ENCODE measurements around the gene TSPEAR.
A peak's percentile ranks its signal among the peaks of the same experiment; 100 is the strongest.

Gene TSPEAR

DNA sequence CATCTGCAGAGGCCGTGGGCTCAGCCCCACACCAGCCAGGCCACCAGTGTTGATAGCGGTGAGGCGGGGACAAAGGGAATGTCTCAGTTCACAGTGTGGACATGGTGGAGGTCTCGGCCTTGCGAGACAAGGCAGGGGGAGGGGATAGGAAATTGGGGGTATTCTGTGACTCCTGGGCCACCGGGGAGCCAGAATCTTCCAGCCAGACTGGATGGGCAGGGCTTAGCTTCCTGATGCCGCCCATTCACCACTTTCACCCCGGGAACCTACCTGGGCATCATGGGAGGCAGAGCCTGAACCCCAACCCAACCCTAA lies 251.0 kb downstream of the TSPEAR start:
- Mint-ChIP-seq H3K36me3 (ENCODE audit: insufficient read depth) (no peaks in the 10 kb centered on the region), H3K4me3 (no peak overlapping the region), H3K4me1 (ENCODE audit: low read depth in 2 of 2) (no peaks in the 10 kb centered on the region), H3K9me3 (no peaks in the 10 kb centered on the region), H3K27ac (peak overlapping the region in 1 of 2 donors; percentile 46), H3K27me3 (peaks cover 0 to 12% of the 10 kb centered on the region in 2 donors)
- no peak for ATAC-seq (replicated peaks)
- DNase-seq: no peak

DNA sequence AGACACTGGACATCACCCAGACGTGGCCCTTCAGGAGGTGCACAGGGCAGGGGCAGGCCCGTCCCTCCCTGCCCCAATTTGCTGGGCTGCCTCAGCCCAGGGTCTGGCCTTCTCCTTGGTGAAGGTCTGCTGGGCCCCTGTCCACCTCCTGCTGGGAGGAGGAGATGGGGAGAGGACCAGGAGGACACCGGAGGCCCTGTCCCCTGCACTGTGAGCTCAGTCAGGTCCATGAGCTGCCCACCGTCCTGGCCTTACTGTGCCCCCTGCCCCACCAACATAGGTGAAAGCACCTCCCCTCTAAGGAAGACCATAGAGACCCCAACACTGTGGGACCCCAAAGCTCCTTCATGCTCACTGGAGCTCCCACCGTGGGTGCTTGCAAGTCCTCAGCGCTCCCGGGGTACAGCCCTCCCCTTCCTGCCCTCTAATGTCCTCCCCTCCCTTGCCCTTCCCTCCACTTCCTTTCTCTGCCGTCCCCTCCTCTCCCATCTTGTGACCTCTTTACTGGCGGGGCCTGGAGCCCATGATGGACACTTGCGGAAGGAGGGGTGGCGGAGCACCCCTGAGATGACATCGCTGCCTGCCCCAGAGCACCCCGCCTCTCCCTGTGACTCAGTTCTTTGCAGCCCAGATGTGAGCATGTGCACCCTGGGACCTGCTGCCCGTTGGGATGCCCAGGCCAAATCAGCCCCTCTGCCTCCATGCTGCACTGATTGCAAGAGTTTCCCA lies 251.5 kb downstream of the TSPEAR start:
- Mint-ChIP-seq H3K4me3 (no peak overlapping the region), H3K27me3 (peaks cover 0 to 12% of the 10 kb centered on the region in 2 donors), H3K9me3 (no peaks in the 10 kb centered on the region), H3K4me1 (ENCODE audit: low read depth in 2 of 2) (no peaks in the 10 kb centered on the region), H3K36me3 (ENCODE audit: insufficient read depth) (no peaks in the 10 kb centered on the region), H3K27ac (no peak overlapping the region)
- DNase-seq (no peak), ATAC-seq (replicated peaks) (no peak)

DNA sequence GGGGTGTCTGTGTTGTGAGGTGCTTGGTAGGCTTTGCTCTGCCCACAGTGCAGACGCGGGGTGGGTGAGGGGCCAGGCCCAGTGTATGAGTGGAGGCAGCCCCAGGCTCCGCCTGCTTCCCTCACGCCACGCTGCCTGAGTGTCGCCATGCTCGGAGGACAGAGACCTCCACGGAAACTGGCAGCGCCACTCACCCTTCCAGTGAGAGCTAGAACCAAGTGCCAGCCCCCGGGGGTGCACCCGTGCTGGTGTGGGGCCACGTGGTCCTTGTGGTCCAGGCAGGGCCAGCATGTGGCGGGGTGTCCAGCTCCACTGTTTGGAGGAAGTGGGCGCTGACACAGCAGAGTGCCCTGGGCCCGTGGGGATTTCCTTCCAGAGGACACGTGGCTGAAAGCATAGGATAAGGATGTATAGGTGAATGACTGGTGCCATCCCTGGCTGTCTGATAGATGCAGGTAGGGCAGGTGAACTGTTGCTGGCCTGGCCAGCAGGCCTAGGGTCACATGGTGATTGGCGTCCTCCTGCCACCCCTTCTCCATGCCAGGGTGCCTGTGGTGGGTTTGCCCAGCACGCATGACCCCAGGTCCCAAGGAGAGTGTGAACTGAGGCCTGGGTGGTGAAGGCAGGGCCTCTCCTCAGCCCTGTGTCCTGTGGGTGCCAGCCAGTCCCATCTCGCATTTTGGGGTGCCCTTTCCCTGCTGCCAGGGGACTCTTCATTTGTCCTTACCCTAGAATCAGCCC lies 252.2 kb downstream of the TSPEAR start:
- ATAC-seq (replicated peaks) (no peak), DNase-seq (no peak)
- H3K27me3 Mint-ChIP-seq: peaks cover 0 to 12% of the 10 kb centered on the region in 2 donors
- no peaks in the 10 kb centered on the region for H3K4me1 Mint-ChIP-seq (ENCODE audit: low read depth in 2 of 2)
- no peak overlapping the region for H3K27ac Mint-ChIP-seq
- H3K9me3 Mint-ChIP-seq: peaks cover 0 to 2% of the 10 kb centered on the region in 2 donors
- no peaks in the 10 kb centered on the region for H3K36me3 Mint-ChIP-seq (ENCODE audit: insufficient read depth)
- H3K4me3 Mint-ChIP-seq: no peak overlapping the region

DNA sequence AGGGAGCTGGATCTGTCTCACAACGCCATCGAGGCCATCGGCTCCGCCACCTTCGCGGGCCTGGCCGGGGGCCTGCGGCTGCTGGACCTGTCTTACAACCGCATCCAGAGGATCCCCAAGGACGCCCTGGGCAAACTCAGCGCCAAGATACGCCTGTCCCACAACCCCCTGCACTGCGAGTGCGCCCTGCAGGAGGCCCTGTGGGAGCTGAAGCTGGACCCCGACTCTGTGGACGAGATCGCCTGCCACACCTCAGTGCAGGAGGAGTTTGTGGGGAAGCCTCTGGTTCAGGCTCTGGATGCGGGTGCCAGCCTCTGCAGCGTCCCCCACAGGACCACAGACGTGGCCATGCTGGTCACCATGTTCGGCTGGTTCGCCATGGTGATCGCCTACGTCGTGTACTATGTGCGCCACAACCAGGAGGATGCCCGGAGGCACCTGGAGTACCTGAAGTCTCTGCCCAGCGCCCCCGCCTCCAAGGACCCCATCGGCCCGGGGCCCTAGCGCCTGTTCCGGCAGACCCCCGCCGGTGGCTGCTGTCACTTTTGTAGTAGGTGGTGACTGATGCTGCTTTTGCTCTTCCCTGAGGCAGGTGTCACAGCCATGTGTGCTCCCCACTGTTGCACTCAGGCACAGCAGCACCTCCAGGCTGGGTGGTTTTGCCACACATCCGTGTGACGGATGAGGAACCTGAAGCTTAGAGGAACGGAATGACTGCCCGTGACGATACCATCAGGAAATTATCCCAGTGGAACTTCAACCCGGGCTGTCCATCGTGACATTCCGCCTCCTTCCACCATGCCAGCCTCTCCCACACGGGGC lies 254.2 kb downstream of the TSPEAR start:
- H3K27me3 Mint-ChIP-seq: no peaks in the 10 kb centered on the region
- DNase-seq: no peak
- peaks cover 0 to 5% of the 10 kb centered on the region in 2 donors for H3K9me3 Mint-ChIP-seq
- H3K36me3 Mint-ChIP-seq (ENCODE audit: insufficient read depth): no peaks in the 10 kb centered on the region
- no peaks in the 10 kb centered on the region for H3K4me1 Mint-ChIP-seq (ENCODE audit: low read depth in 2 of 2)
- H3K27ac Mint-ChIP-seq: no peak overlapping the region
- peak overlapping the region; percentile 37 to 64 for H3K4me3 Mint-ChIP-seq
- ATAC-seq (replicated peaks): no peak

DNA sequence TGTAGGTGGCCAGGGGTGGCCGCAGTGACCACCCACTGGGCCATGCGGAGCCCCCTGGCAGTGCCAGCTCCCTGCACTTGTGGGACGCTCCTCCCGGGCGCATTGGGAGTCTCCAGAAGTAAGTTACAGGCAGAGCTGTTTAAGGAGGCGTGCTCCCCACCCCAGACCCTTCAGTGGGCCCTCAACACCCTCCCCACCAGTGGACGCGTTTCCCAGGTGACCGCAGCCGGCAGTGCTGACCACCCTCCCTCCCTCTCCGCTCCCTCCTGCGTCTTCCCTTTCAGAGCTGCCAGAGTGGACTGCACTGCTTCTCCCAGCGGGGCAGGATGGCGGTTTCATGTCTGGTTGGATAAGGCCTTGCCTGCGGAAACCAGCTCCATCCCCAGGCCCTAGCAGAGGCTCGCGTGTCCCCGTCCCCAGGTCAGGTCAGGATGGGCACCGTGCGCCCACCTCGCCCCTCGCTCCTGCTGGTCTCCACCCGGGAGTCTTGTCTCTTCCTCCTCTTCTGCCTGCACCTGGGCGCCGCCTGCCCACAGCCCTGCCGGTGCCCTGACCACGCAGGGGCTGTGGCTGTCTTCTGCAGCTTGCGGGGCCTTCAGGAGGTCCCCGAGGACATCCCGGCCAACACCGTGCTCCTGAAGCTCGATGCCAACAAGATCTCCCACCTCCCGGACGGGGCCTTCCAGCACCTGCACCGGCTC lies 255.0 kb downstream of the TSPEAR start:
- H3K36me3 Mint-ChIP-seq (ENCODE audit: insufficient read depth): no peaks in the 10 kb centered on the region
- no peak overlapping the region for H3K27ac Mint-ChIP-seq

DNA sequence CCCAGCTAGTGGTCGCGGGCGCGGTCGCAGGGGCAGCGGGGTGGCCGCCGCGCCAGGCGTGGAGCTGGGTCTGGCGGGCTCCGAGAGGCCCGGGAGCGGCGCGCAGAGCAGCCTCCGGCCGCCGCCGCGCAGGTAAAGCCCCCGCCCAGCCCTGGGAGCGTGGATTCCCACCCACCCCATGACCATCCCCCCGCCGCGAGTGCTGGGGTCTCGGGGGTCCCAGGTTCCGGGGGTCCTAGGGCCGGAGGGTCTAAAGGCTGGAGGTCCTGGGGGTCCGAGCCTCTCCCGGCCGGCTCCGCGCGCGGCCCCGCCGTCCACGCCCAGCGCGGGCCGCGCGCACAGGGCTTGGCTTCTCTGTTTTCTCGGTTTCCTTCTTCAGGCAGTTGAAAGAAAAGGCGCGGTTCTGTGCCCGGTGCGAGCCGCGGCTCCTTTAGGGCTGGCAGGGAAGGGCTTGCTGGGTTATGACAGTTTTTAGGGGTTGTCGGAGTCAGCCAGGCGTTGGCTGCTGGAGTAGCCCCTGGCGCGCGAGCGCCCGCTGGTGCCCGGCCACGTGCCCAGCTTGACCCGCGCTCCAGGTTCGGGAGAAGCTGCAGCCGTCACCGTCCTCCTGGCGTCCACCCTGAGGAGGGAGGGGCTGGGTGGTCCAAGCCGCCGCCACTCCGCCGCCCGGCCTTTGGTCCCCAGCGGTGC lies 255.7 kb downstream of the TSPEAR start:
- DNase-seq: peak in 2 of 3 experiments; percentile 14 to 28
- Mint-ChIP-seq H3K27ac (no peak overlapping the region), H3K4me1 (ENCODE audit: low read depth in 2 of 2) (no peaks in the 10 kb centered on the region)

More for the DNA sequence above, 255.0 kb downstream of the TSPEAR start:
- H3K4me1 Mint-ChIP-seq (ENCODE audit: low read depth in 2 of 2): no peaks in the 10 kb centered on the region
- H3K9me3 Mint-ChIP-seq: peaks cover 0 to 5% of the 10 kb centered on the region in 2 donors
- peak overlapping the region; percentile 66 to 72 for H3K4me3 Mint-ChIP-seq
- DNase-seq: no peak
- H3K27me3 Mint-ChIP-seq: peaks cover 0 to 1% of the 10 kb centered on the region in 2 donors
- no peak for ATAC-seq (replicated peaks)

DNA sequence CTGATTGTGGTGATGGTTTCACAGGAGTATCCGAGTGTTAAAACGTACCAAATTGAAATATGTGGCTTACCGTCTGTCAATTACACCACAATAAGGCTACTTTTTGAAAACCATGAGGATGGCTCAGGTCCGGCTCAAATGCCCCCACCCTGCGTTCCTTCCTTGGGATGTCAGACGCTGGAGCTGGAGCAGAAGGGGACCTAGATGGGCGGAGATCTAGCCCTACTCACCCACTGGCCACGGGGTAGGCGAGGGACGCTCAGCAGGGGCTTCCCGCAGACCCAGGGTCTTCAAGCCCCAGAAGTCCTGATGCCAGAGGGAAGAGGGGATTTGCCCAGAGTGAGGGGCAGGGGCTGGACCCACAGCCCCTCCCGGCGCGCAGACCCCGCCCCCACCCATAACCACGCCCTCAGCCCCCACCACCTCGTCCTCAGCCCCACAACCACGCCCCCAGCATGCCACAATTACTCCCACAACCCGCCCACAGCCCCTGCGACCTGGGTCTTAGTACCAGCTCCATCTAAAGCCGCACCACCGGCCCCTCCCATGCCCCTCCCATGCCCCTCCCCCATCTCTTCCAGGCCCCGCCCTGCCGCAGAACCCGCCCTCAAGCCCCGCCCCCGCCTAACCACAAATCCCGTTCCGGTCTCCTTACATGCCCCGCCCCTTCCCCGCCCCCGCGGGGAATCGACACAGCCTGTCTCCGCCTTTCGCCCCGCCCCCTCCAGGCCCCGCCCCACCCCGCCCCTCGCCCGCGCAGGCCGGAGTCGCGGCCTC lies 256.4 kb downstream of the TSPEAR start, which contains the start of gene LRRC3:
Gene LRRC3, plus strand, starts transcription at position 764 of the 777 bp plus-strand sequence. CDS start 1,135 bp downstream, outside the sequence.
- DNase-seq: peak; percentile 48 to 61 (median 56)
- Mint-ChIP-seq H3K36me3 (ENCODE audit: insufficient read depth) (no peaks in the 10 kb centered on the region), H3K4me3 (peak within 1 kb of the TSS; percentile 70 to 72), H3K9me3 (peaks cover 0 to 5% of the 10 kb centered on the region in 2 donors), H3K27ac (no peak within 1 kb of the TSS), H3K4me1 (ENCODE audit: low read depth in 2 of 2) (no peaks in the 10 kb centered on the region), H3K27me3 (peaks cover 8 to 16% of the 10 kb centered on the region in 2 donors)
- peak; percentile 85 for ATAC-seq (replicated peaks)

More for the DNA sequence above, 255.7 kb downstream of the TSPEAR start:
- peak; percentile 51 for ATAC-seq (replicated peaks)
- peaks cover 5 to 8% of the 10 kb centered on the region in 2 donors for H3K27me3 Mint-ChIP-seq
- peaks cover 0 to 5% of the 10 kb centered on the region in 2 donors for H3K9me3 Mint-ChIP-seq
- peak overlapping the region; percentile 66 to 72 for H3K4me3 Mint-ChIP-seq
- no peaks in the 10 kb centered on the region for H3K36me3 Mint-ChIP-seq (ENCODE audit: insufficient read depth)

DNA sequence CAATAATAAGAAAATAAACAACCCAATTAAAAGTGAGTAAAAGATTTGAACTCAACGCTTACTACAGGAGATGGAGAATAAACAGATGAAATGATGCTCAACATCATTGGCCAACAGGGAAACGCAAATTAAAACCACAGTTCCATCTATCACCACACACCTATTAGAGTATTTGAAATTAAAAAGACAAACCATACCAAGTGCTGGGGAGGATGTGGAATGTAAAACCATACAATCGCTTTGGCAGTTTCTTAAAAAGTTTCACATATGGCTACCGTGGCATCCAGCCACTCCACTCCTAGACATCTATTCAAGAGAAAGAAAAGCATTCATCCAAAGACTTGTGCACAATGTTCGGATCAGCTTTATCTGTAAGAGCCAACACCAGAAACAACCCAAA lies 257.3 kb downstream of the TSPEAR start:
- peak overlapping the region; percentile 41 to 70 for H3K4me3 Mint-ChIP-seq
- H3K9me3 Mint-ChIP-seq: peaks cover 0 to 5% of the 10 kb centered on the region in 2 donors
- ATAC-seq (replicated peaks): no peak
- no peaks in the 10 kb centered on the region for H3K36me3 Mint-ChIP-seq (ENCODE audit: insufficient read depth)
- H3K27ac Mint-ChIP-seq: no peak overlapping the region
- no peak for DNase-seq
- no peaks in the 10 kb centered on the region for H3K4me1 Mint-ChIP-seq (ENCODE audit: low read depth in 2 of 2)
- peaks cover 15 to 24% of the 10 kb centered on the region in 2 donors for H3K27me3 Mint-ChIP-seq

DNA sequence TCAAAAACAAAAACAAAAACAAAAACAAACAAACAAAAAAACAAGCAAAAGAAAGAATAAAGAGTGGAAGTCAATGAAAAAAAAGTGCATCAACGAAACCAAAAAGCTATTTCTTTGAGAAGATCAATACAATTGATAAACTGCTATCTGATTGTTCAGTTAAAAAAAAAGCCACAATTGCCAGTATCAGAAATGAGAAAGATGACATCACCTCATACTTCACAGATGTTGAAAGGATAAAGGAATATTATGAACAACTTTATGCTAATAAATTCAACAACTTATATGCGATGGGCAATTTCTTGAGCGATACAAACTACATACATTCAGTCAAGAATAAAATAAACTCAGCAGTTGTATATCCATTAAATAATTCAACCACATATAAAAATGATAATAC lies 258.3 kb downstream of the TSPEAR start:
- peaks cover 21 to 34% of the 10 kb centered on the region in 2 donors for H3K27me3 Mint-ChIP-seq

DNA sequence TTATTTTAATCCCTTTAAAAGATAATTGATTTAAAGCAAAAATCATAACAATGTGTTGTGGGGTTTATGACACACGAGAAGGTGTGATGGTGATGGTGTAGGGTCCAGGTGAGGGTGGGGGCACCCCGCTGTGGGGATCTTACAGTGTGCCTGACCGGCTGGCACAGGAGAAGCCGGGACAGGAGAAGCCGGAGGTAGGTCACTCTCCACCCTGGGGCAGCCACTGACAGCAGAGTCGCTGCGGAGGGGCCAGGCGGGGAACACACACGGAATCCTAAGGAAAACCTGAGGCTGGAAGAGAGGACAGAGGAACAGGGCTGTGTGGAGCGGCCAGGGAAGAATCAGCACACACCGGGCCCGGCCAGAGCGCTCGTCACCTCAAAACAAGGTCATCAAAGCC lies 260.4 kb downstream of the TSPEAR start:
- ATAC-seq (replicated peaks) (no peak), DNase-seq (no peak)
- no peaks in the 10 kb centered on the region for H3K36me3 Mint-ChIP-seq (ENCODE audit: insufficient read depth)
- H3K27me3 Mint-ChIP-seq: peaks cover 33 to 48% of the 10 kb centered on the region in 2 donors
- no peaks in the 10 kb centered on the region for H3K4me1 Mint-ChIP-seq (ENCODE audit: low read depth in 2 of 2)
- H3K9me3 Mint-ChIP-seq: peaks cover 0 to 5% of the 10 kb centered on the region in 2 donors
- no peak overlapping the region for H3K4me3 Mint-ChIP-seq
- H3K27ac Mint-ChIP-seq: no peak overlapping the region

More for the DNA sequence above, 258.3 kb downstream of the TSPEAR start:
- no peak for ATAC-seq (replicated peaks)
- Mint-ChIP-seq H3K9me3 (peaks cover 0 to 5% of the 10 kb centered on the region in 2 donors), H3K27ac (no peak overlapping the region), H3K36me3 (ENCODE audit: insufficient read depth) (no peaks in the 10 kb centered on the region), H3K4me1 (ENCODE audit: low read depth in 2 of 2) (no peaks in the 10 kb centered on the region), H3K4me3 (no peak overlapping the region)
- DNase-seq: no peak

DNA sequence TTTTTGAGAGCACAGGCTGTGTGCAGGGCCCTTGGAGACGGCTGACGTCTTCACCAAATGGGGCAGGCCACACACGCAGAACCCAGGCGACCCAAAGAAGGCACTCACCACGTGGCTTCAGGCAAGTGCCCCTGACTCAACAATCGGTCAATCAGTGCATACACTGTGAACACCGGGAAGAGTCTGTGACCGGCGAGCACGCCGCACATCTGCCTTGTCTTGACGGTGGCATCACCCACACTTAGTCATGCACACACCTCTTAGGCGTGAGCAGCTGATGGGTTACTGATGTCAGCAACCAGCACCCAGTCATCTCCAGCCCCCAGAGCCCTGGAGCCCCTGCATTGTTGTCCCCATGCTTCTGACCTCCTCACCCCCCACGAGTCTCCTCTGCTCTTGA lies 261.0 kb downstream of the TSPEAR start:
- Mint-ChIP-seq H3K27ac (no peak overlapping the region), H3K4me3 (no peak overlapping the region), H3K27me3 (peaks cover 35 to 51% of the 10 kb centered on the region in 2 donors), H3K4me1 (ENCODE audit: low read depth in 2 of 2) (no peaks in the 10 kb centered on the region), H3K9me3 (peaks cover 0 to 5% of the 10 kb centered on the region in 2 donors), H3K36me3 (ENCODE audit: insufficient read depth) (no peaks in the 10 kb centered on the region)
- ATAC-seq (replicated peaks) (no peak), DNase-seq (no peak)

All from effector memory CD8-positive, alpha-beta T cell (primary cell).